Measurements from ENCODE around the gene JAK1. TPM values are rescaled to one million over a fixed set of nuclear protein-coding genes. Genes with fewer than 3 reads are reported as not detected.

Gene JAK1
- total RNA-seq, 4 donors from 2014 or later: 121 to 241 (median 165) TPM

- Histone ChIP-seq H3K4me3 (no peak overlapping the region), H3K9me3 (no peaks in the 10 kb centered on the region), H3K4me1 (peaks cover 23 to 26% of the 10 kb centered on the region in 2 donors), H3K27ac (no peak overlapping the region), H3K36me3 (peaks cover 12 to 89% of the 10 kb centered on the region in 2 donors), H3K27me3 (no peaks in the 10 kb centered on the region)
- TF ChIP-seq CTCF (IDR thresholded peaks at IDR 0.05 in 4 of 5, conservative IDR thresholded peaks at IDR 0.05 in 1 of 5): no peak
- no peak for TF ChIP-seq POLR2A (IDR thresholded peaks at IDR 0.05)
- in situ Hi-C loops (cut with MboI; ENCODE audit: low sequenced_read_pairs in 4 of 4) (no loop called here), intact Hi-C loops (cut with DNase I; ENCODE audit: low total_unique reads) (no loop called here)
- no peak for DNase-seq
- no peak for ATAC-seq
Measured at GRCh38 chr1:64836802-64837201, 129.5 kb downstream of the JAK1 start.

GRCh38 chr1:64834734-64835133 lies 131.6 kb downstream of the JAK1 start:
- TF ChIP-seq CTCF (IDR thresholded peaks at IDR 0.05 in 4 of 5, conservative IDR thresholded peaks at IDR 0.05 in 1 of 5) (no peak), POLR2A (IDR thresholded peaks at IDR 0.05) (no peak)
- peak overlapping the region in 1 of 4 donors; percentile 12 for H3K27ac ChIP-seq
- H3K36me3 ChIP-seq: peaks cover 9 to 84% of the 10 kb centered on the region in 2 donors
- H3K27me3 ChIP-seq: no peaks in the 10 kb centered on the region
- intact Hi-C loops (cut with DNase I; ENCODE audit: low total_unique reads): no loop called here
- DNase-seq: no peak
- no peak for ATAC-seq
- in situ Hi-C loops (cut with MboI; ENCODE audit: low sequenced_read_pairs in 4 of 4): no loop called here
- H3K9me3 ChIP-seq: no peaks in the 10 kb centered on the region
- peaks cover 6 to 14% of the 10 kb centered on the region in 2 donors for H3K4me1 ChIP-seq
- H3K4me3 ChIP-seq: no peak overlapping the region

GRCh38 chr1:64830030-64830651 lies 136.2 kb downstream of the JAK1 start:
- intact Hi-C loops (cut with DNase I; ENCODE audit: low total_unique reads) (no loop called here), in situ Hi-C loops (cut with MboI; ENCODE audit: low sequenced_read_pairs in 4 of 4) (no loop called here)
- H3K36me3 ChIP-seq: peaks cover 5 to 41% of the 10 kb centered on the region in 2 donors
- H3K27ac ChIP-seq: peak overlapping the region in 1 of 4 donors; percentile 32
- H3K4me3 ChIP-seq: no peak overlapping the region
- H3K9me3 ChIP-seq: no peaks in the 10 kb centered on the region
- TF ChIP-seq POLR2A (IDR thresholded peaks at IDR 0.05): no peak
- H3K4me1 ChIP-seq: peaks cover 0 to 11% of the 10 kb centered on the region in 2 donors
- H3K27me3 ChIP-seq: no peaks in the 10 kb centered on the region
- DNase-seq (no peak), ATAC-seq (no peak)

GRCh38 chr1:64829411-64830029 lies 136.8 kb downstream of the JAK1 start:
- in situ Hi-C loops (cut with MboI; ENCODE audit: low sequenced_read_pairs in 4 of 4): loop anchor here (5.0 to 10.0 kb wide), 4 partner anchors 135 to 565 kb away; no protein-coding TSS in a partner anchor
- DNase-seq (no peak), ATAC-seq (peak; percentile 55 to 61)
- TF ChIP-seq POLR2A (IDR thresholded peaks at IDR 0.05): no peak
- TF ChIP-seq CTCF (IDR thresholded peaks at IDR 0.05 in 4 of 5, conservative IDR thresholded peaks at IDR 0.05 in 1 of 5): no peak
- intact Hi-C loops (cut with DNase I; ENCODE audit: low total_unique reads): no loop called here
- Histone ChIP-seq H3K9me3 (no peaks in the 10 kb centered on the region), H3K27me3 (no peaks in the 10 kb centered on the region), H3K27ac (peak overlapping the region in 1 of 4 donors; percentile 32), H3K4me1 (peaks cover 1 to 11% of the 10 kb centered on the region in 2 donors), H3K4me3 (no peak overlapping the region), H3K36me3 (peaks cover 5 to 35% of the 10 kb centered on the region in 2 donors)

GRCh38 chr1:64828829-64829228 lies 137.5 kb downstream of the JAK1 start:
- no peaks in the 10 kb centered on the region for H3K9me3 ChIP-seq
- in situ Hi-C loops (cut with MboI; ENCODE audit: low sequenced_read_pairs in 4 of 4) (loop anchor here (5.0 to 10.0 kb wide), 4 partner anchors 134 to 564 kb away; no protein-coding TSS in a partner anchor), intact Hi-C loops (cut with DNase I; ENCODE audit: low total_unique reads) (no loop called here)
- H3K27me3 ChIP-seq: no peaks in the 10 kb centered on the region
- no peak for TF ChIP-seq CTCF (IDR thresholded peaks at IDR 0.05 in 4 of 5, conservative IDR thresholded peaks at IDR 0.05 in 1 of 5)
- TF ChIP-seq POLR2A (IDR thresholded peaks at IDR 0.05): no peak
- H3K4me3 ChIP-seq: no peak overlapping the region
- H3K27ac ChIP-seq: no peak overlapping the region
- ATAC-seq (no peak), DNase-seq (no peak)
- H3K4me1 ChIP-seq: peaks cover 3 to 11% of the 10 kb centered on the region in 2 donors
- peaks cover under 1 to 28% of the 10 kb centered on the region in 2 donors for H3K36me3 ChIP-seq

All from gastrocnemius medialis (tissue), 4 donors.